ENCODE data around the gene LTBP3.

Gene LTBP3

DNA sequence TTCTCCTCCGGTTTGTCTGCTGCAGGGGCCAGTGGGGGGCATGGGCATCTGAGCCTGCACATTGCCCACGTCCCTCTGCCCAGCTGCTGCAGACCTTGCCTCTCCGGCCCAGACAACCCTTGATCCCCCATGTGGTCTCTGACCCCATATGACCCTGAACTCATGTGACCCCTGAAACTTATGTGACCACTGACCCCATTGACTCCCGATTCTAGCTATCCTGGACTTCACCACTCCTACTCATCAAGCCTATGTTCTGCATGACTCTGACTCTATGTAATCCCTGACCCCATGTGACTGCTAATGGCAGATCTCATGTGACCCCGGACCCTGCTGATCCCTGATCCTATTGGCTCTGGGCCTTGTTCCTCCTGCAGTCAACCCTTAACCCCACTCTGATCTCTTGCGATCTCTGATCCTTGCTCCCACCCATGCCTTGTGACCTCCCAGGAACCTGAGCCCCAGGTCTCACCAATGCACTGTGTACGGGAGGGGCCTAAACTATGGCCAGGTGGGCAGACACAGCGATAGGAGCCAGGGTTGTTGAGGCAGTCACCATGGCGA lies 5.7 kb downstream of the LTBP3 start:
- peak; percentile 40 for DNase-seq

DNA sequence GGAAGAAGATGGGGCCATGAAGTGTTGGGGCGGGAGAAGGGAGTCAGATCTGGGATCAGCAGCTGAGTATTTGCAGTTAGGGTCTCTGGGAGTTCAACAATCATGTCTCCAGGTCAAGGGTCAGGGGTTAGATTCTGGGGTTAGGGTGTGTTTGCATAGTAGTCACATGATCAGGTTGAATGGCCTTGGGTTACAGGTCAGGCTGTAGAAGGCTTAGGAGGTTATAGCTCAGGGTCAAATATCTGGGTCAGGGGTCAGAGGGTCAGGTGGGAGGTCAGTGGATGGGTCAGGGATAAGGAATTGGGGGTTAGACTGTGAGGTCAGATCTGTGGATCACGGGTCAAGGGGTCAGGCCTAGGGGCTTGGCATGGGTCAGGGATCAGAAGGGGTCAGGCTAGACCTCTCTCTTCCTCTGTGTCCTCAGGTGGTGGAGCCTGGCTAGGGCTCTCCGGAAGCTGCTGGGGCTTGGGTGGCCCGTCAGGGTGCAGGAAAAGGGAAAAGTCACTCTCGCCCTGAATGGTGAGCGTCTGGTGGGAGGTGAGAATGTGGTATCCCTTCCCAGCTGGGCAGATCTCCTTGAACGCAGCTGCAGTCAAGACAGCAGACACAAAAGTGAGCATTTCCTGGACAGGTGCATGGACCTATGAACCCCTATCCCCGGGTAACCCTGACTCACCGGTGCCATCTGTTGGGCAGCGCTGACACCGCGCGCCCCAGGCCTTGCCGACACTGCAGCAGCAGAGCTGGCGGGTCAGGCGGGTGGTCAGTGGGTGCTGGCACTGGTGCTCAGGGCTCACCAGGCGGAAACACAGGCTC lies 6.4 kb downstream of the LTBP3 start:
- DNase-seq = peak; percentile 67

DNA sequence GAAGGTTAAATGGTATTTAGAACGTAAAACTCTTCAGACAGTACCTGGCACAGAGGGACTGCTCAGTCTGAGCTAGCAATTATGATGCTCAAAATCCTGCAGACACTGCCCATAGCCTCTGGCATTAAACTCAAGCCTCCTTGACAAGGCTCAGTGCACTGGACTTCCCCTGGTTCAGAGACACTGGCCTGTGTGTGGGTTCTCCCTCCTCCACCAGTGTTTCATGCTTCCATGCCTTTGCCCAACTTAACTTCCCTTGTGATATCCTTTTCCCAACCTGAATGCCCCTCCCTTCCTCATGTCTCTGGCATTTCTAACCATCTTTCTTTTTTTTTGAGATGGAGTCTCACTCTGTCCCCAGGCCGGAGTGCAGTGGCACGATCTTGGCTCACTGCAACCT lies 9.1 kb downstream of the LTBP3 start:
- no peak for DNase-seq

DNA sequence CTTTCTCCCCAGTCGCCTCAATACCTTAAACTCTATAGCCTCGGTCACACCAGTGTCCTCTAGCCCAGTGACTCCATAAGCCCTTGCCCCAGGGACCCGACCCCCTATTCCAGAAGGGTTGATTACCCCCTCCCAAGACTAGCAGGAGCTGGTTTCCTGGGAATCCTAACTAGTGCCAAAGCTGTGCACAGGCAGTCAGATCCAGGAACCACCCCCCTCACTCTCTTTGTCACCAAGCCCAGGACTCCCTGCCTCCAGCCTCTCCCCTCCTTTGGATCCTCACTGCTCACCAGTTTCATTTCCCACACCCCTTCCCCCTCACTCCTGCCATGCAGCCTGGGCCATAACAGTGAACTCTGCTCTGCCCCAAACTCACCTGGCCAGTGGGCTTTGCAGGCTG lies 9.8 kb downstream of the LTBP3 start:
- DNase-seq = no peak

DNA sequence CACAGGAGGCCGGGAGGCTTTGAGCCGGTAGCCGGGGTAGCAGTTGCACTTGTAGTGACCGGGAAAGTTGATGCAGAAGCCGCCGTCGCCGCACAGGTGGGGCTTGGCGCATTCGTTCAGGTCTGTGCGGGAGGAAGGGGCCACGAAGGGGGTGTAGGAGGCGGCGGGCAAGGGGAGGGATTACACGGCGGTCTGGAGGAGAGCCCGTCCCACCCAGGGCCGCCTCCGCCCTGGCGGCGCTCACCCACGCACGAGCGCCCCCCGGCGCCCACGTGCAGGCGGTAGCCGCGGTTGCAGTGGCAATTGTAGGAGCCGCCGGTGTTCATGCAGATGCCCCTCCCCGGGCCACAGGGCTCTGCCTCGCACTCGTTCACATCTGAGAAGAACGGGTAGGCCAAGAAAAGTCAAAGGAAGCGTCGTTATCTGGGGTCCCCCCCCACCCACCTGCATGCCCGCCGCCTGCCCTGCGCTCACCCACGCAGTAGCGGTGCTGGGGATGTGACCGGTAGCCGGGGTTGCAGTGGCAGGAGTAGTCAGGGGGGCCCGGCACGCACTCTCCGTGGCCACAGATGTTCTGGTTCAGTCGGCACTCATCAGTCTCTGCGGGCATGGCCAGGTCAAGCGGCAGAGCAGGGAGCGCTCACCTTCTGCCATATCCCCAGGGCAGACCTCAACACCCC lies 10.6 kb downstream of the LTBP3 start:
- DNase-seq = no peak

DNA sequence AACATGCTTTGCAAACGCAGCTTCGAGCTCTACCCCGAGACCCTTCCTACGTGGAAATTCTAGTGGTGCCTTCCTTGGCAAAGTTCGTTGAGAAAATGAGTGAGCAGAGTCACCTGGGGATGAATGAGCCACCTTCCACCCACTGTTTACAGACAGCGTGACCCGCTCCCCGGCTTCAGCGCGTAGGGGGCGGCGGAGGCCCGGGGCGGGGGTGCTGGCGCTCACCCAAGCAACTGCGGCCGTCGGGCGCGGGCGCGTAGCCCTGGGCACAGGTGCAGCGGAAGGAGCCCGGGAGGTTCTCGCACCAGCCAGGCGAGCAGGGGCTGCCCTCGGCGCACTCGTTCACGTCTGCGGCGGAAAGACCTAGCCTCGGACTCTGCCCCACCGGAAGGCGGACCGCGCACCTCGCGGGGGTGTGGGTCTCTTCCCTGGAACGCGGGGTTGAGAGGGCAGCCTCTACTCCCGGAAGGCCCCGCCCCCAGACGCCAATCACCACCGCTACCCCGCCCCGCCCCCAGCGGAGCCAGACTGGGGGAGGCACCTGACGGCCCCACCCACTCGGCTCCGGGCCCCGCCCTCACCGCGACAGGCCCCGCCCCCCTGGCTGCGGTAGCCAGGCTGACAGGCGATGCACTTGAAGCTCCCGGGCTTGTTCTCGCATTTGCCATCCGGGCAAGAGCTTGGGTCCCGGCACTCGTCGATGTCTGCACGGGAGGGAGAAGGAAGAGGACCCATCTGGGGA lies 11.8 kb downstream of the LTBP3 start:
- DNase-seq = peak; percentile 83

DNA sequence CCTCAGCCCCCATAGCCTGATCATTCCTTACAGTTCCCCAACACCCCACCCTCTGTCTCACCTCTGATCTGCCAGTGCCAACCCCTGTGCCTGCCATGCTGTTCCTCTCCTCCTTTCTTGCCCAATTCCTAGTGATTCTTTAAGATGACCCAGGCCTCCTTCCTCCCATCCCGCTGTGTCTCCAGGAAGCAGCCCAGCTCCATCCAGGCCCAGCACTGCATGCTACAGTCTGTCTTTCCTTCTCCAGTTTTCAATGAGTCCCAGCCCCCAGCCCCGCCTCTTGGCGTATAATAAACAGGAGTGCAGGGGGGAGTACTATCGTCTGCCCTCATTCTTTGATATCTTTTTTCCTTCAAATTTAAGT lies 12.3 kb downstream of the LTBP3 start:
- no peak for DNase-seq

DNA sequence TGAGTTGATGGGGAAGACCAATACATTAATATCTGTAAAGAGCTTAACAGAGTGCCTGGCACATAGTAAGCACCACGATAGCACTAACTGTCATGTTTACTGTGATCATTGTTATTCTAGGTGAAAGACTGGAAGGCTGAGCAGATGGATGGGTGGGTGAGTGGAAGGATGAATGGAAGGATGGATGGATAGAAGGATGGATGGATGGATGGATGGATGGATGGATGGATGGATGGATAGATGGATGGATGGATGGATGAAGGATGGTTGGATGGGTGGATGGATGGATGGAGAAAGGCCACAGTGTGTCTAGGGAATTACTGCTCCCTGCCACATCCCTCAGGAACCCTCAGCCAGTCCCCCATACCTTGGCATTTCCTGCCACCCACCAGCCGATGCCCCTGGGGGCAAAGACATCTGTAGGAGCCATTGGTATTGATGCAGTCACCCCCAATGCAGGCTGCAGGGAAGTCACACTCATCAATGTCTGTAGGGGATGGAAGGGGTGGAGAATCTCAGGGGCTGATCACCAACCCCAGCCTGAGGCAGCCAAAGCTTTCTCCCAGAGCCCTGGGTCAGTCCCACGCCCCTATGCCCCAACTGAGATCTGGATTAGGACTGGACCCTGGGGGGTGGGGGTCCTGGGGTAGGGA lies 15.3 kb downstream of the LTBP3 start:
- no peak for DNase-seq

DNA sequence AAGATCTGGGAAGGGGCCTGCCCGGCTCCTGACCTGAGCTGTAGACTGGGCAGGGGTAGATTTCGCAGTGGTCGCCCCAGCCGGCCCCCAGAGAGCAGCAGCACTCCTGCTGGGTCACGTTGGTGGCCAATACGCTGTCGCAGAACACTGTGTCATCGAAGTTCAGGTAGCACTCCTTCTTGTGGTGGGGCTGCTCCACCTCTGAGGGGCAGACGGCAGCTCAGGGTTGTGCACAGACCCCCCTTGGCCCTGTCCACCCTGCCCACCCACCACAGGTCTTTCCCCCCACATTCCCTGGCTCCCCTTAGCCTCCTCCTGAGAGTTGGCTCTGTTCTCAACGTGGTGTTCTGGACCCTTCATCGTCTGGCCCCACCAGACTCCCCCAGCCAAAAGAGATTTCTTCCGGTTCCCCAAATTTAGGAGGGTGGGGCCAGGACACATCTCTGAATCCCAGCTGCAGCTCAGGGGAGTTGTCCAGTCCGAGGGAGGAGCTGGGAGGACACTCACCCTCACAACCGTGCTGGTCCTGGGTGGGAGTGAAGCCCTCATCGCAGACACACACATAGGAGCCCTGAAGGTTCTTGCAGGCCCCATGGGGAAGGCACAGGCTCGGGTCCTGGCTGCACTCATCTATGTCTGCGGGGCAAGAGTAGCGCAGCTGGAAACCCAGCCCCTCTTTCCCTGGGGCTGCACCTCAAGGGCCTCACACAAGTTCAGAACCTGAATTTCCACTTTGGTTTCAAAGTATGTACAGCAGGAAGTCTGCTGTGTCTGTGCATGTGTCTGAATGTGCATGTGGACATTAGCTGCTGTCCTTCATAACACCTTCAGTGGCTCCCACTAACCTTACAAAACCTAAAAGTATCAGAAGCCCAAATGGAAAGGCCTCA lies 16.8 kb downstream of the LTBP3 start:
- no peak for DNase-seq

DNA sequence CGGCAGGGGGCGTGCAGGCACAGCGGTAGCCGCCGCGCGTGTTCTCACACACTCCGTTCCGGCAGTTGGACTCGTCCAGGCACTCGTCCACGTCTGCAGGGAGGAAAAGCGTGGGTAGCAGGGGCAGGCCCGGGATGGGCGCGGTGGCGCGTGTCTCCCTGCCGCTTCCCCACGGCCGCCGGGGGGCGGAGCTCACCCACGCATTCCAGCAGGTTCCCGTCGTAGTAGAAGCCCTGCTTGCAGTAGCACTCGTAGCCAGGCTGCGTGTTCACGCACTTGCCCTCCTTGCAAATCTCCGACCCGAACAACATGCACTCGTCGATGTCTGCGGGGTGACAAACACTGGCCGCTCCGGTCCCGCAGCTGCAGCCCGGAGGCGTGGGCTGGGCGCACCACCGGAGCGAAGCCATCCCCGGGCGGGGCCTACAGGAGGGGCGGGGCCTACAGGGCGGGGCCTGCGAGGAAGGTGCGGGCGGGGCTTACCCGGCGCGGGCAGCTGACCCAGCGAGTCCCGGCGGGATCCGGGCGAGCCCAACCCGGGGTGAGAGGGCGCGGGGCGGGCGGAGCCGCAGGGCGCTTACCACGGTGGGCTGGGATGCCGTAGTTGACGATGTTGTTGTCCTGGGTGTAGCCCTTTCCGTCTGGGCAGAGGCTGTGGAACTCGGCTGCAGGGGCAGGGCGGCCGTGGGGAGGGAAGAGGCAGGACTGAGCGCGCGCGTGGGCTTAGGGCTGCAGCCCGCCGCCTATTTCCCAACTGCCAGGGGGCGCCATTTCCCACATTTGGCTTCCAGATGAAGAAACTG lies 17.7 kb downstream of the LTBP3 start:
- peak; percentile 29 for DNase-seq

DNA sequence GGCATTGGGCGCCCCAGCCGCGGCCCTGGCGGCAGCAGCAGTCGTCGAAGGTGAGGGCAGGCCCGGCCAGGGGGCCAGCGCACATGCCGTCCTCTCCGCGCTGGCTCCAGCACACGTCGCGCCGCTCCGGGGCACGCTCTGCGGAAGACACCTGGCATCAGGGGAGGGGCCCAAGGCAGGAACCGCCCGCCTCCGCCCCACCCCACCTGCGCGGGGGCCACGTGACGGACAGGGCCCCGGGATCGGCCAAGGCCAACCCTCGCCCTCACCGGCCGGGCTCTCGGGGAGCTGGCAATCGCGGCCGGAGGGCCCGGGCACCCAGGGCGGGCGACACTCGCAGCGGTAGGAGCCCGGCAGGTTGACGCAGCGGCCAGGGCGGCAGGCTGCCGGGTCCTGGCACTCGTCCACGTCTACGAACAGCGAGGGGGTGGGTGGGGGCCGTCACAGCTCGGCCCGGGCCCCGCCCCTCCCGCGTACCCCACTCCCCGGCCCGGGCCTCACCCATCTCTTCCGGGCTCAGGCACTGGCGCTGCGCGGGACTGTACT lies 18.3 kb downstream of the LTBP3 start:
- no peak for DNase-seq

DNA sequence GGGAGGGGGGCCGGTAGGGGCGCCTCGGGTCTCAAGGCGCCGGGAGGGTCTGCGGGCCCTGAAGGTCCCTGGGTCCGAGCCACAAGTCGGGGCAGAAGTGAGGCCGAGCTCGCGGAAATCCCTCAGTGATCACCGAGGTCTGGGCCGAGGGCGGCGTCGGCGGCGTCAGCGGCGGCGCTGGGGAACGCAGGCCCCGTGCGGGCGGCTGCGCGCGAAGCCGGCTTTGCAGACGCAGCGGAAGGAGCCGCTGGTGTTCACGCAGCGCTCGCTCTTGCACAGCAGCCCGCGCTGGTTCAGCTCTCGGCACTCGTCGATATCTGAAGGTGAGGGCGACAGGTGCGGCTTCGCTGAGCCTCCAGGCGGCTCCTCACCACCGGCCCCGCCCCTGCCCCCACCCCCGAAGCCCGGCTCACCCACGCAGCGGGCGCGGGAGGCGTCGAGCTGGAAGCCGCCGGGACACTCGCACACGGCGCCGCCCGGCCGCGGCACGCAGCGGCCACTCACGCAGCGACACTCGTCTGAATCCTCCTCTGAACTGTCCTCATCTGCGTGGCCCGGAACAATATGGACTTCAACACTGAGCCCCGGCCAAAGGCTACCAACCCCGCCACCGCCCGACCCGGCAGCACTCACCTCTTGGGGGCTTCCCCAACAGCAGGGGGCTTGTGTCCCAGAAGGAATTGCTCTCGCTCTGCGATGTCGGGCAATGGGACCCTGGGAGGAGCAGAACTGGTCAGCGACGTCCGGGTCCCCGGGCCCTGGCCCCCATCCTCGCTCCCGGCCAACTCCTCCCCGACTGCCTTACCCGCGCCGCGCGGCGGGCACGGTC lies 19.0 kb downstream of the LTBP3 start:
- no peak for DNase-seq

DNA sequence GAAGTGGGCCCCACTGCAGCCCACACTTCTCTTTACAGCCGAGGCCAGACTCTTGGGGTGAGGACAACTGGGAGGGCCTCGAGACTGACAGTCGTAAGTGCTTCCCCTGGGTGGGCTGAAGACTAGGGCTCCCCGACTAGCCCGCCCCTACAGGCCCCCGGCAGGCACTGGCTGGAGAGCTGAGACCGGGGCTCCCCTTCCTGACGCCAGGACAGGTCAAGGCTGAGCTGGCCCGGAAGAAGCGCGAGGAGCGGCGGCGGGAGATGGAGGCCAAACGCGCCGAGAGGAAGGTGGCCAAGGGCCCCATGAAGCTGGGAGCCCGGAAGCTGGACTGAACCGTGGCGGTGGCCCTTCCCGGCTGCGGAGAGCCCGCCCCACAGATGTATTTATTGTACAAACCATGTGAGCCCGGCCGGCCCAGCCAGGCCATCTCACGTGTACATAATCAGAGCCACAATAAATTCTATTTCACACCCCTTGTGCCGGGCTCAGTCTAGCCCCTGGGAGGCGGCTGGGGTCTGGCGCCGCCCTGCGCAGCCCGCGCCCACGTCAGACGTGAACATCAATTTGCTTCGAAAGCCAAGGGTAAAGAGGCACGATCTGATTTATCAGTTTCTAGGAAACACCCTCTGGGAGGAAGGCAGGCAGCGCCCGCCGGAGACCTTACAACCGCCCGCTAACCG lies 19.8 kb downstream of the LTBP3 start:
- DNase-seq = no peak

DNA sequence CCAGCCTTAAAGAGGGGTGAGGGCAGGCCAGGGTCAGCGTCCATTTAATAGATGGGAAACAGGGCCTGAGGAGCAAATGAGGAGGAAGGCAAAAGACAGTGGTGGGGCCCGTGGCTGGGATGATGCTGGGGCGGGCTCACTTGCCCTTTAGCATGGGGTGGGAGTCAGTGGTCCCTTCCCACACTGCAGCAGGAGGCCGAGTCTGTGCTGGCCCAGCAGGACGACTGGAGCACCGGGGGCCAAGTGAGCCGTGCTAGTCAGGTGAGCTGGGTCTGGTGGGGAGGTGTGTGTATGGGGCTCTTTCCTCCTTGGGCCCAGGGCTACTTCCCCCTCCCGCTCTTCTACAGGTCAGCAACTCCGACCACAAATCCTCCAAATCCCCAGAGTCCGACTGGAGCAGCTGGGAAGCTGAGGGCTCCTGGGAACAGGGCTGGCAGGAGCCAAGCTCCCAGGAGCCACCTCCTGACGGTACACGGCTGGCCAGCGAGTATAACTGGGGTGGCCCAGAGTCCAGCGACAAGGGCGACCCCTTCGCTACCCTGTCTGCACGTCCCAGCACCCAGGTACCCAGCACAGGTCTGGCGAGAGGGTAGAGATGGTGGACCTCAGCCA lies 20.4 kb downstream of the LTBP3 start:
- no peak for DNase-seq

DNA sequence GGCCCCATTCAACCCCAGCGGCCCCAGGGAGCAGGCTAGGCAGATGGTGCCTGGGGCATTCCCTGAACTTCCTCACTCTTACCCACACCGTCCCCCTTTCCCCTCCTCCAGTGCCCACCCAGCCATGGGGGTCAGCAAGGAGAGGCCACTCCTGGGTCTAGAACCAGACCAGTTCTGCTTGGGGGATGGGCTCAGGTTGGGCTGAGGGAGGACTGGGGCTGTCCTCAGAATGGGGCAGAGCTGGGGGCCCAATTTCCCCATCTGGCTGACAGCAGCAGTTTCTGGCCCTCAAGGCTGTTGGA lies 20.9 kb downstream of the LTBP3 start:
- DNase-seq = no peak

DNA sequence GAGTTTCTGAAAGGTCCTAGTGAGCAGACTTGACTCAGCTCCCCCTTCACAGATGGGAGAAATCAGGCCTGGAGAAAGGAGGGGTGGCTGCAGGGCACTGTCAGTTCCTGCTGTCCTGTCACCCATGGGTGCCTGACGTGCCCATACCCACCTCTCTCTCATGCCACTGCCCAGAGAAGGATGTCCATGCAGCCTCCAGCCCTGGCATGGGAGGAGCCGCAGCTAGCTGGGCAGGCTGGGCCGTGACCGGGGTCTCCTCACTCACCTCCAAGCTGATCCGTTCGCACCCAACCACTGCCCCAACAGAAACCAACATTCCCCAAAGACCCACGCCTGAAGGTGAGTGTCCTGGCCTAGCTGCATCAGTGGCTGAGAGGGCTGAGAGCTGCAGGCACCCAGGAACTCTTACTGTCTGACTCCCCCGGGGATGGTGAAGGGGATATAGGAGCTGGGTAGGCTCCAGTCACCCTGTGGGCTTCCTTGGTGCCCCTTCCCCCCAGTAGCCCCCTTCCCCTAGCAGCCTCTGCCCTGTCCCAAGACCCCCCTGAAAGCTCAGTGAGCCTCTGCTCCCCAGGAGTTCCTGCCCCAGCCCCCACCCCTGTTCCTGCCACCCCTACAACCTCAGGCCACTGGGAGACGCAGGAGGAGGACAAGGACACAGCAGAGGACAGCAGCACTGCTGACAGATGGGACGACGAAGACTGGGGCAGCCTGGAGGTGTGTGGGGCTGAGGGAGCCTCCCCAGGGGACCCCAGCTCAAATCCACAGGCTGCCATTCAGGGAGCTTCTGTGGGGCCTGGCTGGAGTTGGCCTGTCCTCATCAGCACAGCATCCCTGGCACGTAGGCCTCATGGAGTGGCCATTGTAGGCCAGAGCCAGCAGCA lies 21.5 kb downstream of the LTBP3 start:
- DNase-seq = no peak

DNA sequence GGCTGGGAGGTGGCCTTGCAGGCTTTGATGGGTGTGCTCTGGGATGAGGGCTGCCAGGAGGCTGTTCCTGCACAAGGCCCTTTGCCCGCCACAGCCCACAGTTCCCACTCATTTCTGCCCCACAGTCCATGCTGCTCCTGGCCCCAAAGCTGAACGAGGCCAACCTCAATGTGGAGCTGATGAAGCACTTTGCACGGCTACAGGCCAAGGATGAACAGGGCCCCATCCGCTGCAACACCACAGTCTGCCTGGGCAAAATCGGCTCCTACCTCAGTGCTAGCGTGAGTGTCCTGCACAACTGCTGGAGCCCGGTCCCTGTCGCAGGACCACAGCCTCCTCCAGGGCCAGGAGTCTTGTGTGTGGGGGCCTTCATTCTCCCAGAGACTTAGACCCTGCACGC lies 23.1 kb downstream of the LTBP3 start:
- DNase-seq = no peak
